OCI-M2 (cell line): ENCODE results near the gene IGFN1.
"Not testable (repeated sequence)": the region's sequence is repeated elsewhere in the genome, so short reads cannot be mapped to it uniquely, and the experiment has no call there.

Source experiments
- DNase-seq: peaks from one replicate; lab custom pipeline; 2025; ENCODE audit not compliant: unreplicated experiment; lab: John Stamatoyannopoulos, UW

Gene IGFN1

GRCh38 chr1:201239646-201240045 lies 49.0 kb downstream of the IGFN1 start:
- DNase-seq: not testable (repeated sequence)

- no peak for DNase-seq
Observed at GRCh38 chr1:201240171-201240570, 49.5 kb downstream of the IGFN1 start.

GRCh38 chr1:201241736-201242135 lies 51.1 kb downstream of the IGFN1 start:
- no peak for DNase-seq

GRCh38 chr1:201245082-201245481 lies 54.5 kb downstream of the IGFN1 start:
- no peak for DNase-seq

DNA sequence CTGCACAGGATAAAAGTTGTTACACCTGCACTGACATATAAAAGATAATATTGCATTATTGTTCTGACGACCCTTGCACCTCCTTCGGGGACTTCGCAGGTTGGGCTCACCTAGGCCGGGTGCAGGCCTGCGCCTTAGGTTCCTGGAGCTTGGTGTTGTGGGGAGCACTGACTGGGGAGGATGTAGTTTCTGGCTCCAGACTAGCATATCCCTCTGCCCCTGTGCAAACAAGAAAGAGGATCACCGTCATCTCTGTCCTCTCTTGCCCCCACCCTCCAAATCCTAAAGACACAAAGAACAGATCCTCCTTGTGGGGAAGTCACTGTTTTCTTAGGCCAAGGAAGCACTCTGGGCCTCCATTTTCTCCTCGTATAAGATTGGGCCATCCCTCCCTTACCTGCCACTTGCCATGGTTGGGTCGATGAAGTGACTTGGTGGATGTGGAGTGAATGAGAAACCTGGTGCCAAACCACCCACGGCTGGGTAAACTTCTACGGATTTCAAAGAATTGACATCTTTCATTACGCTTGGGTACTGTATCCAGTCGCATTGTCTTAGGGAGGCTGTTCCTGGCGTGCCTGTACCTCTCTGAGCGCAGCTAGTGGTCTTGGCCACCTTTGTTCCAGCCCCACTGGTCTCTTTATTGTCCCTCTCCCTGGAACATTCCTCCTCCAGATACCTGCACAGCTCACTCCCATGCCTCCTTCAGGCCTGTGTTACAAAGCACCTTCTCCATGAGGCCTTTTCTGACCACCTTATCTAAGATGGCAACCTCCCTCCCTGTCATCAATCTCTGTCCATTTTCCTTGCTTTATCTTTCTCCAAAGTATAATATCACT lies 58.3 kb downstream of the IGFN1 start:
- no peak for DNase-seq

GRCh38 chr1:201250326-201251011 lies 59.8 kb downstream of the IGFN1 start:
- no peak for DNase-seq

GRCh38 chr1:201251411-201251810 lies 60.8 kb downstream of the IGFN1 start:
- no peak for DNase-seq

DNA sequence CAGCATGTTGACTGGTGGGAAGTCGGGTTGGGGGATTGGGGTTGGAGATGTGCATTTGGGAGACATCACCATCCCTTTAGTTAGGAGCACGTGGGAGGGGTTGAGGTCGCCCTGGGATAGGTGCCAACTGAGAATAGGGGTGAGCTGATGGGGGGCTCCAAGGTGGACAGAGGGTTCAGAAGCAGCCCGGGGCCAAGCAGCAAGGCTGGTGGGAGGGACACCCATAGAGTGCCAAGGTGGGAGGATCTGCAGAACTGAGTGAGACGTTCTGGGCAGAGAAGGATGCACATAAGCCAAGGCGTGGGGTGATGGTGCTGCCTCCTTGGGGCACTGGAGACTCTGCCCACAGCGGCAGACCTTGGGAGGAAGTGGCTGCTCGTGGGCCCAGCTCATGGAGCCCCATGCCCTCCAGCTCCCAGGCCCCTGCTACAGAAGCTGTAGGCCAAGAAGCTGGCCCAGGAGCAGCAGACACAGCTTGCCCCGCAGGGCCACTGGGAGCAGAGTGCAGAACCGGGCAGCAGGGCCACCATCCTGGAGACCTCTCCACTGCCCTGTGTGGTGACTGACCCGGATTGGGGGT lies 61.3 kb downstream of the IGFN1 start:
- DNase-seq: no peak

DNA sequence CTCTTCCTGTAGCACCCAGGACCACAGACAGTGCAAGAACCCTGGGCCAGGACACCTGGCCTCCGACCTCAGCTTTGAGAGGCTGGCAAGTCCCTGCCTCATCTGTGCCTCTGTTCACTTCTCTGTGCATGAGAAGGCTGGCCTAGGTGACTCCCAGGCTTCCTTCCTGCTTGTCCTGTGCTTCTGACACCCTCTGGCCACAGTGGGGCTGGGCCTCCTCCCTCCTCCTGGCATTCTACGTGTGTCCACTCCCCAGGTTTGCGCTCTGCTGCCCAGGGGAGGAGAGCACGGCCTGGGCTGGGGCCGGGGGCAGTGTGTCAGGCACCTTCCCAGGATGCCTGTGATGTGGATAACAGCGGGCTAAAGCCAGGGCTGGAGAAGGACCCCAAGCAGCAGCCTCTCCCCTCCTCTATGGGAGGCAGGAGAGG lies 62.3 kb downstream of the IGFN1 start:
- DNase-seq: no peak

DNA sequence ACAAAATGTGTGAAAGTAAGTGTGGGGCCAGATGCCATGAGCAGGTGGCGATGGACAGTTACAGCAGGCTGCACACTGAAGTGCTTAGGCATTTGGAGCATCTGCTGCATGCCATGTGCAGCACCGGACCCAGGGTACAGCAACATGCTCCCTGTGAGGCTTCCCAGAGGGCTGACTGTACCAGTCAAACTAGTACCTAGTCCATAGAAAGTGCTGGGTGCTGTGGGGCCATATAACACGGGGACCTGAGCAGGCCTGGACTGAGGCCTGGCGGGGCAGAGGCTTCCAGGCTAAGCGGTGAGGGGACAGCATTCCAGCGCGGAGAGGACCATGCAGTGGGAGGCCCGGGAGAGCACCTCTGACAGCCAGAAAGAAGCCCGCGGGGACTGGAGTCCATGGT lies 62.8 kb downstream of the IGFN1 start:
- DNase-seq: no peak

- no peak for DNase-seq
Observed at GRCh38 chr1:201253906-201254624, 63.4 kb downstream of the IGFN1 start.

- DNase-seq: no peak
Observed at GRCh38 chr1:201254625-201255478, 64.2 kb downstream of the IGFN1 start.

DNA sequence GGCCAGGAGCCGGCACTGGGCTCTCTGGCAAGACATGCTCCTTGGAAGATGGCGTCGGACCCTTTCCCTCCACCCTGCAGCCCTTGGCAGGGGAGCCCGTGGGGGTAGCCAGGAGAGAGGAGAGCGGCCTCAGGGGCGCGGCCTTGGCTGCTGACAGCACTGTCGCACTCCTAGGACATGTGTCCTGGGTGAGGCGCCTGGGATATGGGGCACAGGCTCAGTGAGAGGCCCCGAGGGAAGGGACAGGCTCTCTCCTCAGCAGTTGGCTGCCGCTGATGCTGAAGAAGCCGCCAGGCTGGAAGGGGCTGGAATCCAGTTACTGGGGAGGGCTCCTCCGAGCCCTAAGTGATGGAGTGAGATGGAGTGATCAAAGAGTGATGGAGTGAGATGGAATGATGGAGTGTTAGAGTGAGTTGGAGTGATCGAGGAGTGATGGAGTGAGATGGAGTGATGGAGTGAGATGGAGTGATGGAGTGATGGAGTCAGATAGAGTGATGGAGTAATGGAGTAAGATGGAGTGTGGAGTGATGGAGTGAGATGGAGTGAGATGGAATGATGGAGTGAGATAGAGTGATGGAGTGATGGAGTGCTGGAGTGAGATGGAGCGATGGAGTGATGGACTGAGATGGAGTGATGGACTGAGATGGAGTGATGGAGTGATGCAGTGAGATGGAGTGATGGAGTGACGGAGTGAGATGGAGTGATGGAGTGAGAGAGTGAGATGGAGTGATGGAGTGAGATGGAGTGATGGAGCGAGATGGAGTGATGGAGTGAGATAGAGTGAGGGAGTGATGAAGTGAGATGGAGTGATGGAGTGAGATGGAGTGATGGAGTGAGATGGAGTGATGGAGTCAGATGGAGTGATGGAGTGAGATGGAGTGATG lies 65.1 kb downstream of the IGFN1 start:
- DNase-seq: no peak

GRCh38 chr1:201258132-201258531 lies 67.5 kb downstream of the IGFN1 start:
- not testable (repeated sequence) for DNase-seq

- no peak for DNase-seq
Observed at GRCh38 chr1:201258763-201259230, 68.2 kb downstream of the IGFN1 start.

DNA sequence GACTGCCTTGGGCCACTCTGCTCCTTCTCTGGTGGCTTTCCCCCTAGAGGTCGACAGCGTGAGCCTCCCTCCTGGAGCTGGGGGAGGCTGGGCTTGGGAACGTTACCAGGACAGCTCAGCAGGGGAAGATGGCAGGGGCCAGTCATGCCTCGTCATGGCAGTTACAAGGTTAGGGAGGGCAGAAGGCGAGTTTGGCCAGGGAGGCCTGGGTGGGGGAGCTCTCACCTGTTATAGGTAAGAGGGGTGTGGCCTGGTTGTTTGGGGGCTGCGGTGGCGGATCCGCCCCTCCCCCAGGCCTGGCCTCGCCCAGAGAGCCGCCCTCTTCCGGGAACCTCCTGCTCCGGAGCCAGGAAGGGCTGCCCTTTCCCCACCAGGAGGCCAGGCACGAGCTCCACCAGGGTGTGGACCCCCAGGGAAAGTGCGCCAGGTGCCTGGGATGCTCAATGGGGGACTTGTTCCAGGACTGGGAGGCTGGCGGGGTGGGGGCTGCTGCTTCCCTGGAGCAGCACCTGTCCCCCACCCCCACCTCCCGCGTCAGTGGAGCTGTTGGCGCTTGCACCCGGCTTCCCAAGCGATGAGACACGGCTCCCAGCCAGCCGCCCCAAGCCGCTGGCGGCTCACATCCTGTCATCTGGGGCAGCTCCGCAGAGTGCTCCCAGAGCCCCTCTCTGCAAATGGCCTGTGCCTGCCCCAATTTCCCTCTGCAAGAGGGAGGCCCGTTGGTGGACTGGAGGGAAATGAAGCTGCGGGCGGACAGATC lies 69.0 kb downstream of the IGFN1 start:
- DNase-seq: no peak

DNA sequence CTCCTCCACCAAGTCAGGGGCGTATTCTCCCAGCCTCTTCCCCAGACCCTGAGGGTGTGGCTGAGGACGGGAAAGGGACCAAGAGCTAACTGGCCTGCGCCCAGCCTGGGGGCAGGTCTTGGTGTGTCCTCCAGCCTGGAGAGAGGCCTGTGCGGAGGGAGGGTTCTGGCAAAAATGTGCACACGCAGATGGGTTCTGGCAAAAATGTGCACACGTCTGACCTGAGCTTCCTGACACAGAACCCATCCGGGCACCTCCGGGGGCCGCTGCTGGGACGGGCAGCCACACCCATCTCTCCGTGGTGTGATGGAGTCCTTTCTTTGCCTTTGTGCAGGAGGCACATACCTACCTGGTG lies 69.6 kb downstream of the IGFN1 start:
- no peak for DNase-seq

GRCh38 chr1:201260648-201261311 lies 70.2 kb downstream of the IGFN1 start:
- DNase-seq: no peak
